Loucy (cell line): ENCODE results near the gene PRR13.

ENCODE experiments used
- H2AFZ ChIP-seq: fragments of 200-600 bp; sonication (generic); 2 replicates; pipeline ENCODE4 v1.6.0; 2016; ENCODE audit warnings: antibody characterized with exemption, mild to moderate bottlenecking, low read length, moderate library complexity
- H3F3A ChIP-seq: fragments of 200-600 bp; 2 replicates; pipeline ENCODE4 v1.6.0; 2016; ENCODE audit warnings: antibody characterized with exemption, low read depth, mild to moderate bottlenecking
- H3K27me3 ChIP-seq: fragments of 200-600 bp; sonication (generic); 2 replicates; pipeline ENCODE4 v1.6.1; 2014; ENCODE audit warnings: low read length, mild to moderate bottlenecking; ENCODE audit not compliant: insufficient read depth, poor library complexity, severe bottlenecking
- H3K36me3 ChIP-seq: fragments of 200-600 bp; sonication (generic); 2 replicates; pipeline ENCODE4 v1.6.1; 2016; ENCODE audit warnings: low read length; ENCODE audit not compliant: insufficient read depth
- H3K4me1 ChIP-seq: fragments of 200-600 bp; sonication (generic); 2 replicates; pipeline ENCODE4 v1.5.1; 2014; ENCODE audit warnings: low read length, mild to moderate bottlenecking; ENCODE audit not compliant: insufficient read depth, poor library complexity, severe bottlenecking
- H3K4me2 ChIP-seq: fragments of 200-600 bp; sonication (generic); 2 replicates; pipeline ENCODE4 v1.6.0; 2014; ENCODE audit warnings: antibody characterized with exemption, low read length, low read depth, mild to moderate bottlenecking; ENCODE audit not compliant: poor library complexity, severe bottlenecking
- H3K4me3 ChIP-seq: fragments of 200-600 bp; sonication (generic); 2 replicates; pipeline ENCODE4 v1.5.1; 2014; ENCODE audit warnings: low read length, mild to moderate bottlenecking, mixed read lengths; ENCODE audit not compliant: poor library complexity, severe bottlenecking
- H3K79me2 ChIP-seq: fragments of 200-600 bp; sonication (generic); 2 replicates; pipeline ENCODE4 v1.6.1; 2014; ENCODE audit warnings: low read length; ENCODE audit not compliant: insufficient read depth
- H3K9ac ChIP-seq: fragments of 200-600 bp; sonication (generic); 2 replicates; pipeline ENCODE4 v1.6.0; 2014; ENCODE audit warnings: mild to moderate bottlenecking, low read depth, low read length, moderate library complexity; ENCODE audit not compliant: poor library complexity, severe bottlenecking
- H3K9me2 ChIP-seq: fragments of 200-600 bp; sonication (generic); replicated peaks from 2 replicates; pipeline ENCODE4 v1.6.1; 2016; ENCODE audit warnings: low read depth, low read length, mixed read lengths
- H3K9me3 ChIP-seq: fragments of 200-600 bp; sonication (generic); 2 replicates; pipeline ENCODE4 v1.6.1; 2014; ENCODE audit warnings: mild to moderate bottlenecking, antibody characterized with exemption, low read length, low read depth; ENCODE audit not compliant: insufficient read depth
- H4K20me1 ChIP-seq: fragments of 200-600 bp; sonication (generic); 2 replicates; pipeline ENCODE4 v1.6.0; 2014; ENCODE audit warnings: antibody characterized with exemption, low read length, mild to moderate bottlenecking; ENCODE audit not compliant: insufficient read depth, poor library complexity, severe bottlenecking
- EZH2phosphoT487 ChIP-seq: fragments of 200-600 bp; IDR thresholded peaks from 2 replicates; pipeline ENCODE4 v1.6.1; 2018; ENCODE audit warnings: antibody characterized with exemption, mild to moderate bottlenecking, moderate library complexity, borderline replicate concordance
- TF ChIP-seq, protein P1 (sequence below): fragments of 200-600 bp; sonication (generic); conservative IDR thresholded peaks from 2 replicates; pipeline ENCODE4 v1.5.1; 2014; ENCODE audit warnings: mild to moderate bottlenecking, antibody characterized with exemption, low read length

Gene PRR13

DNA sequence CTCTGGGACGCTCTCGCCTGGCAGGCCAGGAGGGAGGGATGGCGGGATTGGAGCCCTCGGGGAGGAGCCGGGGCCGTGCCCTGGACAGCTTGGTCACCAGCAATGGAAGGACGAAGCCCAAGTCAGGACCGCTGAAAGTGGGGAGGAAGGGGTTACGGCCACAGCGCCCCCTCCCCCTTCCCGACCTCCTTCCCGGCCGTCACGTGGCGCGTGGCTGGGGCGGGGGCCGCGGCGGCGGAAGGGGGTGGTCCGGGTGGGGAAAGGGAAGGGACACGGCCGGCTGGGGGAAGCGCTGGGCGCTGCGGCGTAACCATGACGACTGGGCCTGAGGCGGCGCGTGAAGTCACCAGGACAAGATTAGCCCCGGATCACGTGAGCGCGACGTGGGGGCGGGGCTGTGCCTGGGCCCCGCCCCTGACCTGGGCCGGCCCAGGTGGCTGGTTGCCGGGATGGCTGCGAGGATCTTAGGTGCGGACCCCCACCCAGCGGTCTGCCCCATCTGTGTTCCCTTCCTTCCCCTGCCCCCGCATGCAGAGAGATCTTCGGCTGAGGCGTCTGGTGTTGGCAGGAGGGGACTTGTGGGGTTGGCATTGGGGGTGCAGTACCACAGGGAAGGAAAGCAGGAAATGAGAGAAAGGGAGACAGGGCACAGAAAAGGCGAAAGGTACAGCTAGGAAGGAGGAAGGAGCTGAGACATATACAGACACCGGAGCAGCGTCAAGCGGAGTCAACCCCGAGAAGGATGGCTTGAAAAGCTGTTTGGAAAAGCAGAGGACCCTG is 51.5 kb downstream of the PRR13 start:
- Histone ChIP-seq H3K9me2 (no peaks in the 10 kb centered on the region), H3K79me2 (no peaks in the 10 kb centered on the region; the same call in 1 of the 2 replicates), H3F3A (no peaks in the 10 kb centered on the region), H3K9ac (peak overlapping the region; percentile 64), H2AFZ (peak overlapping the region; percentile 68), H3K4me2 (peak overlapping the region; percentile 90), H3K4me1 (peaks cover 24% of the 10 kb centered on the region), H3K27me3 (no peaks in the 10 kb centered on the region), H3K4me3 (peak overlapping the region; percentile 75), H3K36me3 (peaks cover 2% of the 10 kb centered on the region; the same call in 1 of the 2 replicates), H3K9me3 (no peaks in the 10 kb centered on the region), H4K20me1 (no peaks in the 10 kb centered on the region)
- no peak for TF ChIP-seq EZH2phosphoT487
- TF ChIP-seq, protein P1, sequence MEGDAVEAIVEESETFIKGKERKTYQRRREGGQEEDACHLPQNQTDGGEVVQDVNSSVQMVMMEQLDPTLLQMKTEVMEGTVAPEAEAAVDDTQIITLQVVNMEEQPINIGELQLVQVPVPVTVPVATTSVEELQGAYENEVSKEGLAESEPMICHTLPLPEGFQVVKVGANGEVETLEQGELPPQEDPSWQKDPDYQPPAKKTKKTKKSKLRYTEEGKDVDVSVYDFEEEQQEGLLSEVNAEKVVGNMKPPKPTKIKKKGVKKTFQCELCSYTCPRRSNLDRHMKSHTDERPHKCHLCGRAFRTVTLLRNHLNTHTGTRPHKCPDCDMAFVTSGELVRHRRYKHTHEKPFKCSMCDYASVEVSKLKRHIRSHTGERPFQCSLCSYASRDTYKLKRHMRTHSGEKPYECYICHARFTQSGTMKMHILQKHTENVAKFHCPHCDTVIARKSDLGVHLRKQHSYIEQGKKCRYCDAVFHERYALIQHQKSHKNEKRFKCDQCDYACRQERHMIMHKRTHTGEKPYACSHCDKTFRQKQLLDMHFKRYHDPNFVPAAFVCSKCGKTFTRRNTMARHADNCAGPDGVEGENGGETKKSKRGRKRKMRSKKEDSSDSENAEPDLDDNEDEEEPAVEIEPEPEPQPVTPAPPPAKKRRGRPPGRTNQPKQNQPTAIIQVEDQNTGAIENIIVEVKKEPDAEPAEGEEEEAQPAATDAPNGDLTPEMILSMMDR: no peak

DNA sequence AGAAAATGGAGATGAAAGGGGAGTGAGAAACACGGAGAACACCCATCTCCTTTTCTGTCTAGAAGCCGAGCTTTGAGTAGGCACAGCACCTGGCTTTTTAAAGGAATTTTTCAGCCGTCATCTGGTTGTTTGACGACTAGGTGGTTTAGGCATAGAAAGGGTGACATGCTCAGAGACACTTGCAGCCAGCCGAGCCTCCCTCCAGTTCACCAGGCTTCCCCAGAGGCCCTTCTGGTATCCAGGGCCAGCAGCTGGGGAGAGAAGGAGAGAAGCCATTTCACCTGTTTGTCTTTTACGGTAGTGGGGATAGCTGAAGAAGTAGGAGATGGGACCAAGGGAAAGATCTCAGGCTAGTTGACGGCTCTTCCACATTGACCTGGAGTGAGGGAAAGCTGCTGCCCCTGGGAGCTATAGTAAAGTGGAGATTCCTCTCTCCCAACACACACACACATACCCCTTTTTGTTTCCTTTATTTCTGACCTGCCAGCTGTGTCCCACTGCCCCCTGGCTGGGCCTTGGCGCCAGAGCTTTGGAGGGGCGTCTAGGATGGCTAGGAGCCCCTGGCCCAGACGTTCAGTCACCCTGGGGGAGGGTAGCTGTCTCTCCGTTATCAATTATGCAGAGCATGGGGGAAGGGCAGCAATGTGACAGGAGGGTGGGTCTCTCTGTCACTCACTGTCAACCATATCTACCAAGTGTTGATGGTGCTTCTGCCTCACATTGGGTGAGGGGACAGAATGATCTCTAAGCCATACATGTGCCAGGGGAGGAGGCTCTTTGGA is 52.3 kb downstream of the PRR13 start:
- Histone ChIP-seq H2AFZ (peak overlapping the region; percentile 68), H3K9ac (peak overlapping the region; percentile 64), H3K4me3 (peak overlapping the region; percentile 75), H3K79me2 (peaks cover 7% of the 10 kb centered on the region; the same call in 1 of the 2 replicates), H3K36me3 (no peaks in the 10 kb centered on the region), H3K4me2 (peak overlapping the region; percentile 90), H3K27me3 (no peaks in the 10 kb centered on the region), H3K9me2 (no peaks in the 10 kb centered on the region), H4K20me1 (no peaks in the 10 kb centered on the region), H3F3A (no peaks in the 10 kb centered on the region), H3K4me1 (peaks cover 31% of the 10 kb centered on the region), H3K9me3 (no peaks in the 10 kb centered on the region)
- no peak for TF ChIP-seq EZH2phosphoT487
- TF ChIP-seq, protein P1: no peak
